IMR-90 (cell line): ENCODE measurements around the gene EXOC2. TPM values are rescaled to one million over a fixed set of nuclear protein-coding genes. Genes with fewer than 3 reads are reported as not detected.

Experiments
- ATAC-seq: fragments of 200-7000 bp; cut with Tn5 transposase; 2 replicates; pipeline ENCODE4 v1.9.1; 2020; ENCODE audit warnings: low read depth, mild to moderate bottlenecking, moderate library complexity
- BruUV-seq: library from RNA; stranded (reverse); fragments of 400-500 nt; replicated peaks from 2 replicates; lab custom pipeline; 2021; lab: Mats Ljungman, UMichigan
- CTCF ChIA-PET: fragments of 300-600 bp; formaldehyde crosslinking; extraction: SDS; loops from one replicate; lab custom pipeline; 2021; ENCODE audit warnings: antibody characterized with exemption; lab: Yijun Ruan, JAX
- POLR2A ChIA-PET: fragments of 300-600 bp; sonication (Branson Sonifier 250); formaldehyde crosslinking; loops from one replicate; lab custom pipeline; 2022; ENCODE audit warnings: antibody characterized with exemption; ENCODE audit not compliant: unreplicated experiment; lab: Charles Lee
- DNase-seq: peaks from one replicate; pipeline ENCODE4 v3.0.0; 2013
- H2AFZ ChIP-seq: replicated peaks from 2 replicates; pipeline ENCODE3; 2013; ENCODE audit warnings: low read length, mild to moderate bottlenecking; ENCODE audit not compliant: poor library complexity
- H2AK5ac ChIP-seq: 2 replicates; pipeline ENCODE4 v1.6.1; 2013; ENCODE audit warnings: low read depth, low read length, inconsistent platforms
- H2AK9ac ChIP-seq: replicated peaks from 2 replicates; pipeline ENCODE3; 2013; ENCODE audit warnings: mild to moderate bottlenecking, low read depth, low read length, moderate library complexity; ENCODE audit not compliant: poor library complexity
- H2BK120ac ChIP-seq: 2 replicates; pipeline ENCODE4 v1.6.1; 2013; ENCODE audit warnings: low read depth, low read length, inconsistent platforms
- H2BK15ac ChIP-seq: 3 replicates; pipeline ENCODE4 v1.6.1; 2013; ENCODE audit warnings: low read depth, low read length, inconsistent platforms
- H2BK20ac ChIP-seq: 2 replicates; pipeline ENCODE4 v1.6.1; 2013; ENCODE audit warnings: low read depth, mild to moderate bottlenecking, inconsistent platforms, low read length, moderate library complexity
- H2BK5ac ChIP-seq: 2 replicates; pipeline ENCODE4 v1.6.1; 2013; ENCODE audit warnings: mild to moderate bottlenecking, low read depth, low read length, inconsistent platforms; ENCODE audit not compliant: poor library complexity, severe bottlenecking
- H3K14ac ChIP-seq: replicated peaks from 2 replicates; pipeline ENCODE4 v1.6.1; 2013; ENCODE audit warnings: low read depth, low read length, inconsistent platforms
- H3K18ac ChIP-seq: 2 replicates; pipeline ENCODE4 v1.6.1; 2013; ENCODE audit warnings: low read depth, low read length, control low read depth
- H3K23ac ChIP-seq: 2 replicates; pipeline ENCODE4 v1.6.1; 2013; ENCODE audit warnings: low read depth, low read length, inconsistent platforms
- H3K27ac ChIP-seq: 2 replicates; pipeline ENCODE4 v1.5.1; 2013; ENCODE audit warnings: mild to moderate bottlenecking, control low read depth, low read length; ENCODE audit not compliant: insufficient read depth
- H3K27me3 ChIP-seq: 2 replicates; pipeline ENCODE4 v1.6.1; 2013; ENCODE audit warnings: low read length; ENCODE audit not compliant: control insufficient read depth, insufficient read depth
- H3K36me3 ChIP-seq: 2 replicates; pipeline ENCODE4 v1.6.1; 2013; ENCODE audit warnings: low read length, mixed read lengths; ENCODE audit not compliant: control insufficient read depth, insufficient read depth
- H3K4ac ChIP-seq: 2 replicates; pipeline ENCODE4 v1.6.1; 2013; ENCODE audit warnings: low read depth, low read length, inconsistent platforms
- H3K4me1 ChIP-seq: 2 replicates; pipeline ENCODE4 v1.6.1; 2013; ENCODE audit warnings: low read length, mixed read lengths; ENCODE audit not compliant: control insufficient read depth, insufficient read depth
- H3K4me2 ChIP-seq: 2 replicates; pipeline ENCODE4 v1.6.1; 2013; ENCODE audit warnings: low read depth, mild to moderate bottlenecking, control low read depth, low read length, moderate library complexity
- H3K4me3 ChIP-seq: 2 replicates; pipeline ENCODE4 v1.5.1; 2013; ENCODE audit warnings: low read depth, mild to moderate bottlenecking, control low read depth, low read length, moderate library complexity; ENCODE audit not compliant: insufficient read depth
- H3K56ac ChIP-seq: 2 replicates; pipeline ENCODE4 v1.6.1; 2013; ENCODE audit warnings: low read length, inconsistent platforms; ENCODE audit not compliant: insufficient read depth; ENCODE audit errors: extremely low read depth
- H3K79me1 ChIP-seq, 2 experiments: 2 replicates each; pipeline ENCODE4 v1.6.1; 2013; ENCODE audit warnings: low read length in 2 of 2, inconsistent platforms in 1 of 2, low read depth in 1 of 2
- H3K9ac ChIP-seq: 2 replicates; pipeline ENCODE4 v1.6.1; 2013; ENCODE audit warnings: low read depth, low read length, control low read depth
- H3K9me1 ChIP-seq: 2 replicates; pipeline ENCODE4 v1.6.1; 2013; ENCODE audit warnings: low read length, inconsistent platforms; ENCODE audit not compliant: insufficient read depth
- H3K9me3 ChIP-seq: 2 replicates; pipeline ENCODE4 v1.6.1; 2013; ENCODE audit warnings: low read length; ENCODE audit not compliant: control insufficient read depth, insufficient read depth
- H4K20me1 ChIP-seq: 2 replicates; pipeline ENCODE4 v1.6.1; 2013; ENCODE audit warnings: low read length, inconsistent platforms; ENCODE audit not compliant: insufficient read depth
- H4K5ac ChIP-seq: 2 replicates; pipeline ENCODE4 v1.6.1; 2013; ENCODE audit warnings: mild to moderate bottlenecking, low read depth, low read length, control low read depth
- H4K8ac ChIP-seq, 2 experiments: 2 replicates each; pipeline ENCODE4 v1.6.1; 2013; ENCODE audit warnings: low read depth in 2 of 2, low read length in 2 of 2, control low read depth in 1 of 2, inconsistent platforms in 1 of 2
- H4K91ac ChIP-seq: 2 replicates; pipeline ENCODE4 v1.6.1; 2013; ENCODE audit warnings: low read depth, low read length, inconsistent platforms; ENCODE audit not compliant: insufficient read depth
- BHLHE40 ChIP-seq: fragments of 150-350 bp; IDR thresholded peaks from 2 replicates; pipeline ENCODE4 v1.6.1; 2016; ENCODE audit warnings: mild to moderate bottlenecking, low read depth, low read length
- CEBPB ChIP-seq: IDR thresholded peaks from 2 replicates; pipeline ENCODE4 v1.6.1; 2012; ENCODE audit warnings: low read depth, low read length, improper control_type of control experiment
- CHD1 ChIP-seq: IDR thresholded peaks from 2 replicates; pipeline ENCODE4 v1.6.1; 2012; ENCODE audit warnings: low read depth, low read length, improper control_type of control experiment
- FOS ChIP-seq: fragments of 150-350 bp; IDR thresholded peaks from 2 replicates; pipeline ENCODE4 v1.6.1; 2016; ENCODE audit warnings: low read depth, low read length
- MAFK ChIP-seq: IDR thresholded peaks from 2 replicates; pipeline ENCODE4 v1.6.1; 2012; ENCODE audit warnings: low read depth, low read length, improper control_type of control experiment
- MAZ ChIP-seq: IDR thresholded peaks from 2 replicates; pipeline ENCODE4 v1.6.1; 2012; ENCODE audit warnings: low read depth, mild to moderate bottlenecking, low read length, improper control_type of control experiment, moderate library complexity, borderline replicate concordance
- MXI1 ChIP-seq: IDR thresholded peaks from 2 replicates; pipeline ENCODE4 v1.6.1; 2012; ENCODE audit warnings: low read depth, mild to moderate bottlenecking, low read length, moderate library complexity, borderline replicate concordance
- NFE2L2 ChIP-seq: fragments of 150-350 bp; IDR thresholded peaks from 2 replicates; pipeline ENCODE4 v1.6.1; 2016; ENCODE audit warnings: low read depth, mild to moderate bottlenecking, low read length
- POLR2A ChIP-seq: IDR thresholded peaks from 2 replicates; pipeline ENCODE4 v1.6.1; 2012; ENCODE audit warnings: mild to moderate bottlenecking, low read depth, low read length
- RAD21 ChIP-seq: IDR thresholded peaks from 2 replicates; pipeline ENCODE4 v1.6.1; 2012; ENCODE audit warnings: low read length, improper control_type of control experiment
- RCOR1 ChIP-seq: IDR thresholded peaks from 2 replicates; pipeline ENCODE4 v1.6.1; 2012; ENCODE audit warnings: mild to moderate bottlenecking, low read length, improper control_type of control experiment; ENCODE audit not compliant: insufficient replicate concordance
- RFX5 ChIP-seq: IDR thresholded peaks from 2 replicates; pipeline ENCODE4 v1.8.0; 2012; ENCODE audit warnings: low read depth, mild to moderate bottlenecking, low read length, moderate library complexity
- SMC3 ChIP-seq: fragments of 150-350 bp; IDR thresholded peaks from 2 replicates; pipeline ENCODE4 v1.6.1; 2016; ENCODE audit warnings: low read depth, mild to moderate bottlenecking, antibody characterized with exemption, low read length, moderate library complexity
- dilution Hi-C: fragments of 300-500 bp; cut with HindIII; formaldehyde crosslinking; loops from one replicate; pipeline ENCODE4 v1.14.3; 2018; ENCODE audit warnings: low sequenced_read_pairs; ENCODE audit not compliant: unreplicated experiment
- in situ Hi-C: fragments of 300-500 bp; cut with MboI; formaldehyde crosslinking; loops from 3 replicates; pipeline ENCODE4 v1.14.3; 2019; ENCODE audit warnings: low sequenced_read_pairs, inconsistent platforms, mixed read lengths
- intact Hi-C: fragments of 100-400 bp; cut with micrococcal nuclease; formaldehyde crosslinking; loops from 2 replicates; pipeline ENCODE4 v1.10.0; 2022
- polyA plus RNA-seq, 3 experiments: library from polyadenylated mRNA; depleted of rRNA; stranded (reverse); fragments of >200 nt; gene quantifications; 2 replicates each; pipeline ENCODE4 v1.2.3, GENCODE V29; 2012; ENCODE audit warnings: low replicate concordance in 1 of 3
- total RNA-seq: library from RNA; depleted of rRNA; stranded (reverse); fragments of >200 nt; gene quantifications from 2 replicates; pipeline ENCODE4 v1.2.3, GENCODE V29; 2012
- TF ChIP-seq, protein P1 (sequence below): fragments of 150-350 bp; IDR thresholded peaks from 2 replicates; pipeline ENCODE4 v1.6.1; 2016; ENCODE audit warnings: low read depth, mild to moderate bottlenecking, low read length, moderate library complexity, borderline replicate concordance
- TF ChIP-seq, protein P2 (sequence below): conservative IDR thresholded peaks from 2 replicates; pipeline ENCODE4 v1.5.1; 2012; ENCODE audit warnings: mild to moderate bottlenecking, low read depth, low read length, improper control_type of control experiment
- TF ChIP-seq, protein P3 (sequence below): fragments of 150-350 bp; IDR thresholded peaks from 2 replicates; pipeline ENCODE4 v1.6.1; 2017; ENCODE audit warnings: mild to moderate bottlenecking, antibody characterized with exemption, low read length, low read depth

Gene EXOC2
- total and polyA plus RNA-seq, 2 of the 4 experiments (the other 2 are of a cell fraction) = 13.1 to 37.3 TPM

DNA sequence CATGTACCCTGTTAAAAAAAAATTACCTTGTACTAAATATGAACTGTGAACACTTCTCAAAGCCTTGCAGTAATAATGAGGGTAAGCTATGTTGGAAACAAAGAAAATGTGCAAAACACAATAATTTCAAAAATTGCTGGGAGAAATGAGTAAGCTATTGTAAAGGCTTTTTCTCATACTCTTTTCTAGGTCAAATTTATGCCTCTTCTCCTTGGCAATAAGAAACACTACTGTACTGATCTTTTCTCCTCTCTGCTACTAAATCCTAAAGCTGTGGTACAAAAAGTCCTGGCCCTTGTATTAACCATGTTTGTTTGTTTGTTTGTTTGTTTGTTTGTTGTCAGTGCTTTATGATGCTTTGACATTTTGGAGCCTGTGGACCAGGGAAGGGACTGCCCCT, 18.5 kb downstream of the EXOC2 start:
- H3K23ac ChIP-seq = no peak overlapping the region
- no peak overlapping the region for H4K91ac ChIP-seq
- H3K9ac ChIP-seq = no peak overlapping the region
- H3K4me1 ChIP-seq = peaks cover 7% of the 10 kb centered on the region; the same call in 1 of the 2 replicates
- BruUV-seq = no TSS peak
- dilution Hi-C loops (no loop called here), in situ Hi-C loops (no loop called here), intact Hi-C loops (no loop called here)
- no peak overlapping the region for H3K4me3 ChIP-seq
- peaks cover 18% of the 10 kb centered on the region for H3K9me1 ChIP-seq
- H3K18ac ChIP-seq = no peak overlapping the region
- H4K8ac ChIP-seq = no peak overlapping the region
- peaks cover 19% of the 10 kb centered on the region for H4K20me1 ChIP-seq
- no peak overlapping the region for H3K56ac ChIP-seq
- H3K36me3 ChIP-seq = peaks cover 3% of the 10 kb centered on the region
- no peaks in the 10 kb centered on the region for H3K27me3 ChIP-seq
- no peak overlapping the region for H2AK9ac ChIP-seq
- H3K79me1 ChIP-seq = peaks cover 34 to 68% of the 10 kb centered on the region in 2 experiments
- H4K5ac ChIP-seq = no peak overlapping the region
- no peak overlapping the region for H3K4me2 ChIP-seq
- no peak overlapping the region for H2AFZ ChIP-seq
- POLR2A ChIA-PET = interaction anchor here (0.7 kb wide), 1 partner anchor 8 kb away, joined by 5 read pairs; no protein-coding TSS in a partner anchor
- H2BK20ac ChIP-seq = no peak overlapping the region
- CTCF ChIA-PET = interaction anchor here (0.8 kb wide), 1 partner anchor 67 kb away, joined by 3 read pairs; no protein-coding TSS in a partner anchor
- no peak overlapping the region for H3K14ac ChIP-seq
- H3K27ac ChIP-seq = no peak overlapping the region
- H3K9me3 ChIP-seq = no peaks in the 10 kb centered on the region
- no peak for DNase-seq
- H2BK15ac ChIP-seq = no peak overlapping the region
- no peak for ATAC-seq
- no peak overlapping the region for H2BK5ac ChIP-seq
- TF ChIP-seq RFX5 (no peak), SMC3 (no peak), POLR2A (no peak), RCOR1 (no peak), FOS (no peak), CEBPB (no peak), CHD1 (no peak), NFE2L2 (no peak), MAZ (no peak), BHLHE40 (no peak), MXI1 (no peak), RAD21 (no peak), MAFK (no peak)
- TF ChIP-seq, protein P1, sequence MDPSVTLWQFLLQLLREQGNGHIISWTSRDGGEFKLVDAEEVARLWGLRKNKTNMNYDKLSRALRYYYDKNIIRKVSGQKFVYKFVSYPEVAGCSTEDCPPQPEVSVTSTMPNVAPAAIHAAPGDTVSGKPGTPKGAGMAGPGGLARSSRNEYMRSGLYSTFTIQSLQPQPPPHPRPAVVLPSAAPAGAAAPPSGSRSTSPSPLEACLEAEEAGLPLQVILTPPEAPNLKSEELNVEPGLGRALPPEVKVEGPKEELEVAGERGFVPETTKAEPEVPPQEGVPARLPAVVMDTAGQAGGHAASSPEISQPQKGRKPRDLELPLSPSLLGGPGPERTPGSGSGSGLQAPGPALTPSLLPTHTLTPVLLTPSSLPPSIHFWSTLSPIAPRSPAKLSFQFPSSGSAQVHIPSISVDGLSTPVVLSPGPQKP = no peak
- TF ChIP-seq, protein P2, sequence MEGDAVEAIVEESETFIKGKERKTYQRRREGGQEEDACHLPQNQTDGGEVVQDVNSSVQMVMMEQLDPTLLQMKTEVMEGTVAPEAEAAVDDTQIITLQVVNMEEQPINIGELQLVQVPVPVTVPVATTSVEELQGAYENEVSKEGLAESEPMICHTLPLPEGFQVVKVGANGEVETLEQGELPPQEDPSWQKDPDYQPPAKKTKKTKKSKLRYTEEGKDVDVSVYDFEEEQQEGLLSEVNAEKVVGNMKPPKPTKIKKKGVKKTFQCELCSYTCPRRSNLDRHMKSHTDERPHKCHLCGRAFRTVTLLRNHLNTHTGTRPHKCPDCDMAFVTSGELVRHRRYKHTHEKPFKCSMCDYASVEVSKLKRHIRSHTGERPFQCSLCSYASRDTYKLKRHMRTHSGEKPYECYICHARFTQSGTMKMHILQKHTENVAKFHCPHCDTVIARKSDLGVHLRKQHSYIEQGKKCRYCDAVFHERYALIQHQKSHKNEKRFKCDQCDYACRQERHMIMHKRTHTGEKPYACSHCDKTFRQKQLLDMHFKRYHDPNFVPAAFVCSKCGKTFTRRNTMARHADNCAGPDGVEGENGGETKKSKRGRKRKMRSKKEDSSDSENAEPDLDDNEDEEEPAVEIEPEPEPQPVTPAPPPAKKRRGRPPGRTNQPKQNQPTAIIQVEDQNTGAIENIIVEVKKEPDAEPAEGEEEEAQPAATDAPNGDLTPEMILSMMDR = no peak
- TF ChIP-seq, protein P3, sequence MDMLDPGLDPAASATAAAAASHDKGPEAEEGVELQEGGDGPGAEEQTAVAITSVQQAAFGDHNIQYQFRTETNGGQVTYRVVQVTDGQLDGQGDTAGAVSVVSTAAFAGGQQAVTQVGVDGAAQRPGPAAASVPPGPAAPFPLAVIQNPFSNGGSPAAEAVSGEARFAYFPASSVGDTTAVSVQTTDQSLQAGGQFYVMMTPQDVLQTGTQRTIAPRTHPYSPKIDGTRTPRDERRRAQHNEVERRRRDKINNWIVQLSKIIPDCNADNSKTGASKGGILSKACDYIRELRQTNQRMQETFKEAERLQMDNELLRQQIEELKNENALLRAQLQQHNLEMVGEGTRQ = no peak
- no peak overlapping the region for H2BK120ac ChIP-seq
- no peak overlapping the region for H2AK5ac ChIP-seq
- H3K4ac ChIP-seq = no peak overlapping the region
